SK-N-SH (cell line): ENCODE data around the gene NPW. TPM values are rescaled to one million over a fixed set of nuclear protein-coding genes. Genes with fewer than 3 reads are reported as not detected.

Experiments used
- CTCF ChIA-PET: fragments of 300-600, 350-600 bp; formaldehyde crosslinking; extraction: SDS; loops from one replicate; lab custom pipeline; 2021; lab: Yijun Ruan, JAX
- POLR2A ChIA-PET: fragments of 350-600 bp; sonication (Branson Sonifier 250); formaldehyde crosslinking; extraction: SDS; loops from one replicate; lab custom pipeline; 2020; ENCODE audit warnings: antibody characterized with exemption, inconsistent platforms; lab: Yijun Ruan, JAX
- DNase-seq: peaks from one replicate; pipeline ENCODE4 v3.0.0; 2012
- H2AFZ ChIP-seq: fragments of 200-600 bp; sonication (generic); 2 replicates; pipeline ENCODE4 v1.8.1; 2016; ENCODE audit warnings: antibody characterized with exemption, mild to moderate bottlenecking, low read depth
- H3F3A ChIP-seq: fragments of 200-600 bp; sonication (generic); replicated peaks from 2 replicates; pipeline ENCODE3; 2016; ENCODE audit warnings: antibody characterized with exemption, mild to moderate bottlenecking; ENCODE audit not compliant: insufficient read depth
- H3K27ac ChIP-seq, 2 experiments: fragments of 200-500 bp in 1 of 2; fragments of 200-600 bp in 1 of 2; sonication (Bioruptor generic) in 1 of 2; sonication (generic), shearing (Covaris generic) in 1 of 2; 2 replicates each; pipeline versions ENCODE4 v1.5.1 to v1.6.1; 2014 to 2016; ENCODE audit warnings: low read depth in 2 of 2, inconsistent platforms in 1 of 2, low read length in 1 of 2, mild to moderate bottlenecking in 1 of 2, mixed read lengths in 1 of 2
- H3K27me3 ChIP-seq: fragments of 200-600 bp; sonication (generic), shearing (Covaris generic); 2 replicates; pipeline ENCODE4 v1.6.1; 2016; ENCODE audit warnings: mixed run types; ENCODE audit not compliant: insufficient read depth
- H3K36me3 ChIP-seq, 2 experiments: fragments of 200-500 bp in 1 of 2; fragments of 200-600 bp in 1 of 2; sonication (Bioruptor generic) in 1 of 2; sonication (generic) in 1 of 2; replicated peaks in 1 of 2; 2 replicates each; pipeline versions ENCODE3 to v1.5.1; 2014 to 2016; ENCODE audit warnings: low read length in 1 of 2, mild to moderate bottlenecking in 1 of 2; ENCODE audit not compliant: insufficient read depth in 2 of 2, control insufficient read depth in 1 of 2
- H3K4me1 ChIP-seq, 2 experiments: fragments of 200-500 bp in 1 of 2; fragments of 200-600 bp in 1 of 2; sonication (Bioruptor generic) in 1 of 2; sonication (generic), shearing (Covaris generic) in 1 of 2; 2 replicates each; pipeline versions ENCODE4 v1.5.1 to v1.6.1; 2014 to 2016; ENCODE audit warnings: low read depth in 1 of 2, low read length in 1 of 2, mixed run types in 1 of 2; ENCODE audit not compliant: insufficient read depth in 2 of 2, control insufficient read depth in 1 of 2
- H3K4me2 ChIP-seq: fragments of 200-600 bp; sonication (generic), shearing (Covaris generic); 2 replicates; pipeline ENCODE4 v1.6.1; 2017; ENCODE audit warnings: mixed run types
- H3K4me3 ChIP-seq, 2 experiments: fragments of 200-500 bp in 1 of 2; fragments of 200-600 bp in 1 of 2; sonication (Bioruptor generic) in 1 of 2; sonication (generic), shearing (Covaris generic) in 1 of 2; 2 replicates each; pipeline versions ENCODE4 v1.5.1 to v1.8.1; 2014 to 2016; ENCODE audit warnings: low read depth in 2 of 2, inconsistent platforms in 1 of 2, low read length in 1 of 2, mild to moderate bottlenecking in 1 of 2, mixed read lengths in 1 of 2, moderate library complexity in 1 of 2
- H3K79me2 ChIP-seq: fragments of 200-600 bp; sonication (generic); 2 replicates; pipeline ENCODE4 v1.8.1; 2017; ENCODE audit warnings: mild to moderate bottlenecking; ENCODE audit not compliant: insufficient read depth
- H3K9ac ChIP-seq: fragments of 200-600 bp; sonication (generic); 2 replicates; pipeline ENCODE4 v1.6.1; 2017; ENCODE audit warnings: mixed run types
- H3K9me2 ChIP-seq: fragments of 200-600 bp; sonication (generic); 2 replicates; pipeline ENCODE4 v1.6.1; 2017; ENCODE audit warnings: mixed run types
- H3K9me3 ChIP-seq: fragments of 200-600 bp; sonication (generic); 2 replicates; pipeline ENCODE4 v1.6.1; 2017; ENCODE audit warnings: mixed run types, mild to moderate bottlenecking, moderate library complexity
- H4K20me1 ChIP-seq: fragments of 200-600 bp; sonication (generic); 2 replicates; pipeline ENCODE4 v1.6.1; 2017; ENCODE audit warnings: mild to moderate bottlenecking, mixed run types; ENCODE audit not compliant: insufficient read depth
- IRF3 ChIP-seq: fragments of 150-350 bp; IDR thresholded peaks from 2 replicates; pipeline ENCODE4 v1.6.1; 2016; ENCODE audit warnings: mild to moderate bottlenecking, low read depth, low read length
- MAX ChIP-seq: IDR thresholded peaks from 2 replicates; pipeline ENCODE4 v1.4.0; 2012; ENCODE audit warnings: low read depth
- MXI1 ChIP-seq: IDR thresholded peaks from 2 replicates; pipeline ENCODE4 v1.6.1; 2012; ENCODE audit warnings: mild to moderate bottlenecking, low read depth, low read length, improper control_type of control experiment
- NFIC ChIP-seq: IDR thresholded peaks from 2 replicates; pipeline ENCODE4 v1.4.0; 2012; ENCODE audit warnings: borderline replicate concordance
- RAD21 ChIP-seq: IDR thresholded peaks from 2 replicates; pipeline ENCODE4 v1.6.1; 2012; ENCODE audit warnings: mild to moderate bottlenecking, low read length
- REST ChIP-seq: IDR thresholded peaks from 2 replicates; pipeline ENCODE4 v1.6.1; 2012; ENCODE audit warnings: mild to moderate bottlenecking, low read depth, low read length, moderate library complexity
- RFX5 ChIP-seq: IDR thresholded peaks from 2 replicates; pipeline ENCODE4 v1.6.1; 2012; ENCODE audit warnings: mild to moderate bottlenecking, improper control_type of control experiment, low read length
- RXRA ChIP-seq: IDR thresholded peaks from 2 replicates; pipeline ENCODE4 v1.4.0; 2012; ENCODE audit warnings: low read depth, mild to moderate bottlenecking, borderline replicate concordance
- TAF1 ChIP-seq: IDR thresholded peaks from 2 replicates; pipeline ENCODE4 v1.6.1; 2012; ENCODE audit warnings: low read depth, mild to moderate bottlenecking, low read length, moderate library complexity, borderline replicate concordance
- TEAD4 ChIP-seq: IDR thresholded peaks from 2 replicates; pipeline ENCODE4 v1.4.0; 2012; ENCODE audit warnings: mild to moderate bottlenecking, borderline replicate concordance; ENCODE audit not compliant: insufficient read depth
- WGBS: methylation state at CpG from one replicate; pipeline ENCODE4 v1.1.6; 2017; ENCODE audit warnings: low lambda C conversion rate; 5-methylcytosine and 5-hydroxymethylcytosine counted together
- polyA plus RNA-seq, 3 experiments: library from polyadenylated mRNA; depleted of rRNA; stranded (reverse); fragments of >200 nt; gene quantifications; 2 replicates each; pipeline ENCODE4 v1.2.3, GENCODE V29; 2012
- TF ChIP-seq, protein P1 (sequence below): fragments of 150-350 bp; IDR thresholded peaks from 2 replicates; pipeline ENCODE4 v1.6.1; 2017; ENCODE audit warnings: antibody characterized with exemption, low read length, low read depth, borderline replicate concordance
- TF ChIP-seq, protein P2 (sequence below): IDR thresholded peaks from 2 replicates; pipeline ENCODE4; 2012
- TF ChIP-seq, protein P3 (sequence below): IDR thresholded peaks from 2 replicates; pipeline ENCODE4 v1.4.0; 2012; ENCODE audit warnings: low read depth, borderline replicate concordance

The NPW gene
- polyA plus RNA-seq, 1 of the 3 experiments (the other 2 are of a cell fraction), result 1.1 TPM

DNA sequence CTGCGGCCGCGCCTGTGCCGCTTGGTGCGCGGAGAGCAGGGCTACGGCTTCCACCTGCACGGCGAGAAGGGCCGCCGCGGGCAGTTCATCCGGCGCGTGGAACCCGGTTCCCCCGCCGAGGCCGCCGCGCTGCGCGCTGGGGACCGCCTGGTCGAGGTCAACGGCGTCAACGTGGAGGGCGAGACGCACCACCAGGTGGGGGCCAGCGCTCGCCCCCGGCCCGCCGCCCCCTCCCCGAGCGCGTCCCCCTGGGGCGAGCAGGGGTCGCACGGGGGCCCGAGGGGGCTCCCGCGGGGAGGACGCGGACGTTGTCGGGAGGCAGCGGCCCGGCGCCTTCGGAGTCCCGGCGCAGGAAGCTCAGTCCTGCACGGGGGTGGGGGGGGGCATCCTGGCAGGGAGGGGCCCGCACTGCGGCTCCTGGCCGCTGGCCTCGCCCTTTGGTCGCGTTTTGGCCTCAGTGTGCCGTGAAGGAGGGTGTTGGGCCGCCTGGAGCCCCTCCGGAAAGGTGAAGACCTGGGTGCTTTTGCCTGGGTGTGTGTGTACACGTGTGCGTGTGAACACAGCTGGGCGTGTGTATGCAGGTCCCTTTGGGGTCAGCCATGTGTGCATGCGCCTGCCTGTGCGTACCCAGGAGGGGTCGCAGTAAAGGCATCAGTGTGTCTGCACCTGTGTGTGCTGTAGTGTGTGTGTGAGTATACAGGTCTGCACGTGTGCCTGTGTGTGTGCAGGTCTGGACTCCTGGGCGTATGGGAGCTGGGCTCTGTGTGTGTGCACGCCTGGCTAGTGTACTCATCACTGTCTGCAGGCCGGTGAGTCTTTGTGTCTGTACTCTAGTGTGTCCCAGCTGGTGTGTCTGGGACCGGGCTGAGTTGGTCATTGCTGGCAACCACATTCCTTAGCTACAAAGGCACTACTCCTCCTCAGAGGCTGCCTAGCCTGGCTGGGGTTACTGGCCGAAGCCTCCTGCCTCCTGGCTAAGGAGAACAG lies 7.7 kb downstream of the NPW start:
- Histone ChIP-seq H3K9me3 (no peaks in the 10 kb centered on the region), H3K36me3 (peaks cover 0 to 6% of the 10 kb centered on the region in 2 experiments), H3K4me3 (peak overlapping the region; percentile 56 to 67), H3K4me1 (peaks cover 7 to 29% of the 10 kb centered on the region in 2 experiments; a peak in 2 of 4 replicates), H2AFZ (no peak overlapping the region), H4K20me1 (peaks cover 8% of the 10 kb centered on the region; the same call in 1 of the 2 replicates), H3F3A (peaks cover 9% of the 10 kb centered on the region), H3K79me2 (peaks cover 15% of the 10 kb centered on the region; the same call in 1 of the 2 replicates), H3K4me2 (peak overlapping the region; percentile 90), H3K9ac (peak overlapping the region; percentile 61), H3K9me2 (no peaks in the 10 kb centered on the region), H3K27ac (peak overlapping the region in 1 of 2 experiments; percentile 28; a peak in 1 of 4 replicates), H3K27me3 (no peaks in the 10 kb centered on the region)
- peak; percentile 72 for DNase-seq
- no peak for TF ChIP-seq RXRA
- TF ChIP-seq MXI1, result peak; percentile 72
- 0 out of 2 replicates have a peak, but pooled peaks have one; percentile 18 for TF ChIP-seq RAD21
- no peak for TF ChIP-seq RFX5
- 27% methylated on average over 8 of the region's 76 CpGs for WGBS
- ChIA-PET CTCF (interaction anchor here (0.8 to 6.5 kb wide), 9 partner anchors 11 to 126 kb away, joined by 3 to 68 read pairs (median 5); partner anchors contain the start of genes NTHL1, TBL3 and TSC2), POLR2A (interaction anchor here (0.9 to 1.2 kb wide), 3 partner anchors 13 to 128 kb away, joined by 4 to 10 read pairs (median 6); partner anchors contain the start of gene TRAF7)

- Histone ChIP-seq H3K4me1 (peaks cover 13 to 27% of the 10 kb centered on the region in 2 experiments; a peak in 3 of 4 replicates), H3K4me2 (peak overlapping the region; percentile 90), H3K9me2 (no peaks in the 10 kb centered on the region), H4K20me1 (peaks cover 8% of the 10 kb centered on the region; the same call in 1 of the 2 replicates), H3K9ac (peak overlapping the region; percentile 61), H3F3A (peaks cover 5% of the 10 kb centered on the region), H3K27ac (no peak overlapping the region; a peak in 1 of 4 replicates), H3K79me2 (peaks cover 18% of the 10 kb centered on the region; the same call in 1 of the 2 replicates), H3K4me3 (peak overlapping the region; percentile 56 to 67; a peak in 3 of 4 replicates), H3K9me3 (no peaks in the 10 kb centered on the region), H3K27me3 (no peaks in the 10 kb centered on the region), H3K36me3 (peaks cover 0 to 6% of the 10 kb centered on the region in 2 experiments), H2AFZ (no peak overlapping the region)
- ChIA-PET CTCF (interaction anchor here (1.0 to 2.0 kb wide), 7 partner anchors 12 to 124 kb away, joined by 3 to 6 read pairs (median 5); partner anchors contain the start of genes NTHL1 and TSC2), POLR2A (interaction anchor here (0.9 to 1.2 kb wide), 3 partner anchors 13 to 127 kb away, joined by 4 to 10 read pairs (median 6); partner anchors contain the start of gene TRAF7)
- no peak for DNase-seq
- WGBS, result no CpG with 5 or more reads among the region's 3 CpGs
- TF ChIP-seq MAX, result no peak
- TF ChIP-seq, protein P1, sequence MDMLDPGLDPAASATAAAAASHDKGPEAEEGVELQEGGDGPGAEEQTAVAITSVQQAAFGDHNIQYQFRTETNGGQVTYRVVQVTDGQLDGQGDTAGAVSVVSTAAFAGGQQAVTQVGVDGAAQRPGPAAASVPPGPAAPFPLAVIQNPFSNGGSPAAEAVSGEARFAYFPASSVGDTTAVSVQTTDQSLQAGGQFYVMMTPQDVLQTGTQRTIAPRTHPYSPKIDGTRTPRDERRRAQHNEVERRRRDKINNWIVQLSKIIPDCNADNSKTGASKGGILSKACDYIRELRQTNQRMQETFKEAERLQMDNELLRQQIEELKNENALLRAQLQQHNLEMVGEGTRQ, result no peak
- TF ChIP-seq NFIC, result no peak
- TF ChIP-seq REST, result no peak
- TF ChIP-seq, protein P2, sequence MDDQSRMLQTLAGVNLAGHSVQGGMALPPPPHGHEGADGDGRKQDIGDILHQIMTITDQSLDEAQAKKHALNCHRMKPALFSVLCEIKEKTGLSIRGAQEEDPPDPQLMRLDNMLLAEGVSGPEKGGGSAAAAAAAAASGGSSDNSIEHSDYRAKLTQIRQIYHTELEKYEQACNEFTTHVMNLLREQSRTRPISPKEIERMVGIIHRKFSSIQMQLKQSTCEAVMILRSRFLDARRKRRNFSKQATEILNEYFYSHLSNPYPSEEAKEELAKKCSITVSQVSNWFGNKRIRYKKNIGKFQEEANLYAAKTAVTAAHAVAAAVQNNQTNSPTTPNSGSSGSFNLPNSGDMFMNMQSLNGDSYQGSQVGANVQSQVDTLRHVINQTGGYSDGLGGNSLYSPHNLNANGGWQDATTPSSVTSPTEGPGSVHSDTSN, result no peak
- no peak for TF ChIP-seq IRF3
- no peak for TF ChIP-seq TEAD4
- no peak for TF ChIP-seq TAF1
- TF ChIP-seq, protein P3, sequence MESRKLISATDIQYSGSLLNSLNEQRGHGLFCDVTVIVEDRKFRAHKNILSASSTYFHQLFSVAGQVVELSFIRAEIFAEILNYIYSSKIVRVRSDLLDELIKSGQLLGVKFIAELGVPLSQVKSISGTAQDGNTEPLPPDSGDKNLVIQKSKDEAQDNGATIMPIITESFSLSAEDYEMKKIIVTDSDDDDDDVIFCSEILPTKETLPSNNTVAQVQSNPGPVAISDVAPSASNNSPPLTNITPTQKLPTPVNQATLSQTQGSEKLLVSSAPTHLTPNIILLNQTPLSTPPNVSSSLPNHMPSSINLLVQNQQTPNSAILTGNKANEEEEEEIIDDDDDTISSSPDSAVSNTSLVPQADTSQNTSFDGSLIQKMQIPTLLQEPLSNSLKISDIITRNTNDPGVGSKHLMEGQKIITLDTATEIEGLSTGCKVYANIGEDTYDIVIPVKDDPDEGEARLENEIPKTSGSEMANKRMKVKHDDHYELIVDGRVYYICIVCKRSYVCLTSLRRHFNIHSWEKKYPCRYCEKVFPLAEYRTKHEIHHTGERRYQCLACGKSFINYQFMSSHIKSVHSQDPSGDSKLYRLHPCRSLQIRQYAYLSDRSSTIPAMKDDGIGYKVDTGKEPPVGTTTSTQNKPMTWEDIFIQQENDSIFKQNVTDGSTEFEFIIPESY, result no peak
These were observed 8.6 kb downstream of the NPW start for GRCh38 chr16:2028146-2028545.
